22Rv1 (cell line): Measurements from ENCODE around the gene CENPO.

ENCODE experiments used
- ZFX ChIP-seq: fragments of 450-650 bp; IDR thresholded peaks from 2 replicates; pipeline ENCODE4 v1.6.1; 2017; ENCODE audit warnings: antibody characterized with exemption, borderline replicate concordance
- TF ChIP-seq, protein P1 (sequence below): fragments of 450-650 bp; IDR thresholded peaks from 2 replicates; pipeline ENCODE4 v1.5.1; 2017; ENCODE audit warnings: mild to moderate bottlenecking

DNA sequence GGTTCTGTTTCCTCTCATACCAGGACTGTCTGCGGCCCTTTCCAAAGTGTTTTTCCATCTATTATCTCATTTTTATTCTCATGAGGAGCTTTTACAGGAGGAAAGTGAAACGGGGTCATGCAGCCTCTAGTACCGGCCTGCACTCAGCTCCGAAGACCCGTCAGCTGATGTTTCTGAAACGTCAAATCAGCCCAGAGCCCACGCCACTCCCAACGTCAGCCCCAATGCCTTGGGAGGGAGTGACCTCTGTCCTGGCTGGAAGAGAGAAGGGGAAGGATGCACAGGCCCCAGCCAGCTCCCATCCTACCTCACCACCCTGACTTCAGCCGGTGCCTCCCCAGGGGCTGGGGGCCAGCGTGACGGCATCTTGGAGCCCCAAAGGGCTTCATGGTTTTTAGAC is 68.3 kb downstream of the CENPO start:
- TF ChIP-seq, protein P1, sequence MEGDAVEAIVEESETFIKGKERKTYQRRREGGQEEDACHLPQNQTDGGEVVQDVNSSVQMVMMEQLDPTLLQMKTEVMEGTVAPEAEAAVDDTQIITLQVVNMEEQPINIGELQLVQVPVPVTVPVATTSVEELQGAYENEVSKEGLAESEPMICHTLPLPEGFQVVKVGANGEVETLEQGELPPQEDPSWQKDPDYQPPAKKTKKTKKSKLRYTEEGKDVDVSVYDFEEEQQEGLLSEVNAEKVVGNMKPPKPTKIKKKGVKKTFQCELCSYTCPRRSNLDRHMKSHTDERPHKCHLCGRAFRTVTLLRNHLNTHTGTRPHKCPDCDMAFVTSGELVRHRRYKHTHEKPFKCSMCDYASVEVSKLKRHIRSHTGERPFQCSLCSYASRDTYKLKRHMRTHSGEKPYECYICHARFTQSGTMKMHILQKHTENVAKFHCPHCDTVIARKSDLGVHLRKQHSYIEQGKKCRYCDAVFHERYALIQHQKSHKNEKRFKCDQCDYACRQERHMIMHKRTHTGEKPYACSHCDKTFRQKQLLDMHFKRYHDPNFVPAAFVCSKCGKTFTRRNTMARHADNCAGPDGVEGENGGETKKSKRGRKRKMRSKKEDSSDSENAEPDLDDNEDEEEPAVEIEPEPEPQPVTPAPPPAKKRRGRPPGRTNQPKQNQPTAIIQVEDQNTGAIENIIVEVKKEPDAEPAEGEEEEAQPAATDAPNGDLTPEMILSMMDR = no peak
- no peak for TF ChIP-seq ZFX
